Nephron (organoid): ENCODE measurements around the gene NPTX1.
A peak's percentile ranks its signal among the peaks of the same experiment; 100 is the strongest.

ENCODE experiments used
- H3K27ac Mint-ChIP-seq, 3 experiments: 2 replicates each; pipeline ENCODE4 v1.8.0; 2020; ENCODE audit warnings: mixed read lengths in 3 of 3, mild to moderate bottlenecking in 2 of 3, moderate library complexity in 1 of 3
- H3K27me3 Mint-ChIP-seq: 2 replicates; pipeline ENCODE4 v1.8.0; 2021; ENCODE audit warnings: low read depth, mild to moderate bottlenecking, moderate library complexity, mixed read lengths
- H3K36me3 Mint-ChIP-seq: 2 replicates; pipeline ENCODE4 v1.8.0; 2020; ENCODE audit warnings: low read depth, mixed read lengths
- H3K4me1 Mint-ChIP-seq: 2 replicates; pipeline ENCODE4 v1.8.0; 2020; ENCODE audit warnings: mixed read lengths
- H3K4me3 Mint-ChIP-seq, 3 experiments: 2 replicates each; pipeline ENCODE4 v1.8.0; 2020; ENCODE audit warnings: mild to moderate bottlenecking in 3 of 3, mixed read lengths in 3 of 3, moderate library complexity in 2 of 3
- H3K9me3 Mint-ChIP-seq: 2 replicates; pipeline ENCODE4 v1.8.0; 2020; ENCODE audit warnings: mixed read lengths
- TF ChIP-seq, protein P1 (sequence below), 3 experiments: fragments of 200-600 bp; sonication (generic); IDR thresholded peaks; one replicate each; pipeline ENCODE4 v1.5.0; 2021; ENCODE audit warnings: antibody characterized with exemption in 3 of 3; ENCODE audit not compliant: unreplicated experiment in 3 of 3

The NPTX1 gene

DNA sequence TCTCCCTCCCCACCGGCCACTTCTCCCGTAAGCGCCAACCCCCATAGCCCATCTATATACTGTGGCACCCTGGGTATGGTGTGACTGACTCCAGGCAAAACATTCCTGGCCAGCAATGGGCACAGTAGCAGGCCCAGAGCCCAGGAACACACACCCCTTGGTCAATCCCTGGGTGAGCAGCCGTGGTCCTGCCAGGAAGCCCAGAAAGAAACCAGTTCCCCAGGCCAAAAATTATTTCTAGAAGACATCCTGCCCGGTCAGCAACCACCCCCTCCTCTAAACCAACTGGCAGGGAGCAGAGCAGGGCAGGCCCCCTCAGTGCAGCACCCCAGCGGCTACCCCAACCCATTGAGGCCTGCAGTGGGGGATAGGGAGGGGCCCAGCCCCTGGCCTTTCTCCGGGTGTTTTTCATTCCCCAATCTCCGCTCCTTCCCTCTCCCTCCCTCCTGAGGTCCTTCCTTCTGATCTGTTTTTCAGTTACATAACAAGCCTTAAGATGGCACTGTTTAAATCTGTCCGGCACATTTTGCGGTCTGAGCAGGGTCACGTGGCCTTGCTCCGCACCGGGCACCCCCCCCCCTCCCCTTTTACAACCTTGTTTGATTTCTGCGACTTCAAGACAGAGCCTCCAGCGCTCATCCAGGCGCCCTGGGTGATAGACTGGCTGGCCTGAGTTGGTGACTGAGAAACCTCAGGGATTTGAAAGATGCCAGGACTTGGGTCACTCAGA is 2.0 kb downstream of the NPTX1 start:
- Mint-ChIP-seq H3K4me3 (peak overlapping the region; percentile 30 to 74 (median 73)), H3K36me3 (no peaks in the 10 kb centered on the region), H3K27ac (no peak overlapping the region), H3K27me3 (peaks cover 78% of the 10 kb centered on the region), H3K9me3 (no peaks in the 10 kb centered on the region), H3K4me1 (peaks cover 10% of the 10 kb centered on the region)
- TF ChIP-seq, protein P1, sequence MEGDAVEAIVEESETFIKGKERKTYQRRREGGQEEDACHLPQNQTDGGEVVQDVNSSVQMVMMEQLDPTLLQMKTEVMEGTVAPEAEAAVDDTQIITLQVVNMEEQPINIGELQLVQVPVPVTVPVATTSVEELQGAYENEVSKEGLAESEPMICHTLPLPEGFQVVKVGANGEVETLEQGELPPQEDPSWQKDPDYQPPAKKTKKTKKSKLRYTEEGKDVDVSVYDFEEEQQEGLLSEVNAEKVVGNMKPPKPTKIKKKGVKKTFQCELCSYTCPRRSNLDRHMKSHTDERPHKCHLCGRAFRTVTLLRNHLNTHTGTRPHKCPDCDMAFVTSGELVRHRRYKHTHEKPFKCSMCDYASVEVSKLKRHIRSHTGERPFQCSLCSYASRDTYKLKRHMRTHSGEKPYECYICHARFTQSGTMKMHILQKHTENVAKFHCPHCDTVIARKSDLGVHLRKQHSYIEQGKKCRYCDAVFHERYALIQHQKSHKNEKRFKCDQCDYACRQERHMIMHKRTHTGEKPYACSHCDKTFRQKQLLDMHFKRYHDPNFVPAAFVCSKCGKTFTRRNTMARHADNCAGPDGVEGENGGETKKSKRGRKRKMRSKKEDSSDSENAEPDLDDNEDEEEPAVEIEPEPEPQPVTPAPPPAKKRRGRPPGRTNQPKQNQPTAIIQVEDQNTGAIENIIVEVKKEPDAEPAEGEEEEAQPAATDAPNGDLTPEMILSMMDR (IDR thresholded peaks at IDR 0.05; ENCODE audit: unreplicated experiment in 3 of 3), result peak; percentile 4 to 44 (median 35)

DNA sequence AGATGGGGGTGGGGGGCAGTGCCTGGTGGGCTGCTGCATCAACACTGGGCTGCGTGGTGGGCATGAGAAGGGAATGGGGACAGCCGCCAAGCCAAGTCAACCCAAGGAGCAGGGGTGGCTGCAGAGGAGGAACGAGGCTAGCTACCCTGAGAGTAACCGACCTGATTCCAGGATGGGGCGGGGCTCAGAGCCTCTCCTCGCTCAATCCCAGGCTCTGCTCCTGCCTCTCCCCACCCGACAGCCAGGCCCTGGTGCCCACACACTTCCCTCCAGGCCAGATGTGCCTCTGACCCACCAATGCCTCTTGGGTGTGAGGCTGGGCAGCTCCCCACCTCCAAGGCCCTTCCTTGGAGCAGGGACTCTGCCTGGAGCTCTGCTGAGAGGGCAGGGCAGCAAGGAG is 2.7 kb downstream of the NPTX1 start:
- no peaks in the 10 kb centered on the region for H3K36me3 Mint-ChIP-seq

DNA sequence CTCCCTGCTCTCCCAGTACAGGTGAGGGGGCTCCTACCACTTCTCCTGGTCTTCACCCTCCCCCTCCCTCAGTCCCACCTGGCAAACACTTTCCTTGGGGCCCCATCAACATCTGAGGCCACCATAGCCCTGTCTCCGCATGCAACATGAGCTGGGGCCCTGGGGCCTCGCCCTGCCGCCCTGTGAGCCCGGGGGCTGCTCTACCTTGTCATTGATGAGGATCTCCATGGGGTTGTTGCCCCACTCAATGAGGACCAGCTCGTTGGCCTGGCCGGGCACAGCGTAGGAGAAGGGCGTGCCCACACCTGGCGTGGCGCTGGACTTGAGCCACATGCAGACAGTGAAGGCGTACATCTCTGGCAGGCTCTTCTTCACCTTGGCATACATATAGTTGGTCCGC is 3.4 kb downstream of the NPTX1 start:
- Mint-ChIP-seq H3K27ac (no peak overlapping the region), H3K36me3 (no peaks in the 10 kb centered on the region), H3K27me3 (peaks cover 81% of the 10 kb centered on the region), H3K9me3 (no peaks in the 10 kb centered on the region), H3K4me1 (peaks cover 6% of the 10 kb centered on the region), H3K4me3 (no peak overlapping the region)
- TF ChIP-seq, protein P1 (IDR thresholded peaks at IDR 0.05; ENCODE audit: unreplicated experiment in 3 of 3), result no peak

More for the DNA sequence above, 2.7 kb downstream of the NPTX1 start:
- Mint-ChIP-seq H3K27me3 (peaks cover 78% of the 10 kb centered on the region), H3K27ac (no peak overlapping the region), H3K4me3 (no peak overlapping the region), H3K4me1 (peaks cover 6% of the 10 kb centered on the region), H3K9me3 (no peaks in the 10 kb centered on the region)
- TF ChIP-seq, protein P1 (IDR thresholded peaks at IDR 0.05; ENCODE audit: unreplicated experiment in 3 of 3), result no peak

DNA sequence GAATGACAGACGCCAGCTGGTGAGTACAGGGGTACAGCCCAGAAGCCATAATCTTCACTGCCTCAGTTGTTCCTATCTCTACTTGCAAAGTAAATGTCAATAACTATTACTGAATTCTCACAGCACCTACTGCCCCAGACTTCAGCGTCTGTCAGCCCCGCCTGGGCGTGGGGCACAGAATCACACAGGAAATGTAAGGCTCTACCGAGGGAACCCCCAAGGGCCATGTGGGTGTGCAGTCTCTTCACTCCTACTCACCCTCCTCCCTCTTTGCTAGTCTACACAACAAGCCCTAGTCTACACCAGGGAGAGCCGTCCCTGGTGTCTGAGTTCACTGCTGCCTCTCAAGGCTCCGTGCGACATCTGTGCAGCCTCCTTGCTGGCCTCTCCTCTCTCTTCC is 4.5 kb downstream of the NPTX1 start:
- peaks cover 91% of the 10 kb centered on the region for H3K27me3 Mint-ChIP-seq
- H3K4me1 Mint-ChIP-seq, result peaks cover 6% of the 10 kb centered on the region
- no peak overlapping the region for H3K4me3 Mint-ChIP-seq
- H3K27ac Mint-ChIP-seq, result no peak overlapping the region
- TF ChIP-seq, protein P1 (IDR thresholded peaks at IDR 0.05; ENCODE audit: unreplicated experiment in 3 of 3), result no peak
- no peaks in the 10 kb centered on the region for H3K9me3 Mint-ChIP-seq
- H3K36me3 Mint-ChIP-seq, result no peaks in the 10 kb centered on the region

DNA sequence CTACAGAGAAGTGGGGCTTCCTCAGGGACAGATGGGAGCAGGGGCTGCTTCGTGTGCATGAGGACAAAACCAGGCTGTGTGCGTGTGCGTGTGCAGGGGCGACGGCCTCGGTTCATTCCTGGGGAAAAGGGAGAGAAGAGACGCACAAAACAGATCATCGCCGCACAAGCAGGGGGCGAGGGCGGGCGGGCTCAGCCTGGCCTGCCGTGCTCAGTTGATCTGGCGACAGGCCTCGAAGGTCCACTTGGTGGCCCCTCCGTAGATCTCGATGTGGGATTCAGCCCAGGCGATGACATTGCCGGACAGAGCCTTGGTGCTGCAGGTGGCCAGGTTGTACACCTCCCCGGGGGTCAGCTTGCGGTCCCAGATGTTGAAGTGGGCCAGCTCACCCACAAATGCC is 5.8 kb downstream of the NPTX1 start:
- TF ChIP-seq, protein P1 (IDR thresholded peaks at IDR 0.05; ENCODE audit: unreplicated experiment in 3 of 3), result no peak
- Mint-ChIP-seq H3K4me1 (peaks cover 6% of the 10 kb centered on the region), H3K27me3 (peaks cover 96% of the 10 kb centered on the region), H3K27ac (no peak overlapping the region), H3K9me3 (no peaks in the 10 kb centered on the region), H3K36me3 (no peaks in the 10 kb centered on the region), H3K4me3 (no peak overlapping the region)

DNA sequence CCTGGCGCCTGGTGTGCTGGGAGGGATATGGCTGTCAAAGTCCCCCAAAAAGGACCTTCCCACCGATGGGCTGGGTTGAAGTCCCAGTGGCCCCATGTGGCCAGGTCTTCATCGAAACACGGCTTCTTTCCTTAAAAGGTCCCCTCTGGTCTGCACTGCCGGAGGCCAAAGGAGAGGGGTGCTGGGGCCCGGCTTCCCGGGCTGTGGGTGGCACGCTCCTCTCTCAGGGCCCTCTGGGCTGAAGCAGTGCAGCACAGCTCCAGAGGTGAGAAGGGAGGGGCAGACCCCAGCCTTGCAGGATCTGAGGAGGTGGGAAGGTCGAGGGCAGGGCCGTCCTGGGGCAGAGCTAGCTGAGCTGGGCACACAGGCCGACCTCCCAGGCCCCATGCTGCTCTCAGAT is 6.7 kb downstream of the NPTX1 start:
- Mint-ChIP-seq H3K27me3 (peaks cover 95% of the 10 kb centered on the region), H3K9me3 (no peaks in the 10 kb centered on the region), H3K36me3 (no peaks in the 10 kb centered on the region), H3K4me3 (no peak overlapping the region), H3K4me1 (peaks cover 9% of the 10 kb centered on the region), H3K27ac (no peak overlapping the region)
- TF ChIP-seq, protein P1 (IDR thresholded peaks at IDR 0.05; ENCODE audit: unreplicated experiment in 3 of 3), result no peak
